ENCODE measurements around the gene ERFE. TPM values are rescaled to one million over a fixed set of nuclear protein-coding genes. Genes with fewer than 3 reads are reported as not detected.

The ERFE gene
- total RNA-seq, 1 donor from 2014 or later, result 86.8 TPM

- DNase-seq (ENCODE audit: low read depth), result no peak
- TF ChIP-seq CTCF (conservative IDR thresholded peaks at IDR 0.05; ENCODE audit: low read depth, low read length), result no peak
- no peak overlapping the region for H3K4me3 ChIP-seq (ENCODE audit: low read depth, low read length)
Observed at GRCh38 chr2:238142382-238143205, 16.2 kb upstream of the ERFE start.

GRCh38 chr2:238143239-238143951, 15.4 kb upstream of the ERFE start:
- no peak for DNase-seq (ENCODE audit: low read depth)
- no peak overlapping the region for H3K4me3 ChIP-seq (ENCODE audit: low read depth, low read length)
- TF ChIP-seq CTCF (conservative IDR thresholded peaks at IDR 0.05; ENCODE audit: low read depth, low read length), result no peak

- H3K4me3 ChIP-seq (ENCODE audit: low read depth, low read length), result no peak overlapping the region
- DNase-seq (ENCODE audit: low read depth), result no peak
- TF ChIP-seq CTCF (conservative IDR thresholded peaks at IDR 0.05; ENCODE audit: low read depth, low read length), result no peak
Observed at GRCh38 chr2:238144262-238144661, 14.5 kb upstream of the ERFE start.

GRCh38 chr2:238145046-238145445, 13.7 kb upstream of the ERFE start:
- no peak overlapping the region for H3K4me3 ChIP-seq (ENCODE audit: low read depth, low read length)
- no peak for TF ChIP-seq CTCF (conservative IDR thresholded peaks at IDR 0.05; ENCODE audit: low read depth, low read length)
- DNase-seq (ENCODE audit: low read depth), result no peak

GRCh38 chr2:238145851-238146250, 12.9 kb upstream of the ERFE start:
- TF ChIP-seq CTCF (conservative IDR thresholded peaks at IDR 0.05; ENCODE audit: low read depth, low read length), result no peak
- no peak for DNase-seq (ENCODE audit: low read depth)

DNA sequence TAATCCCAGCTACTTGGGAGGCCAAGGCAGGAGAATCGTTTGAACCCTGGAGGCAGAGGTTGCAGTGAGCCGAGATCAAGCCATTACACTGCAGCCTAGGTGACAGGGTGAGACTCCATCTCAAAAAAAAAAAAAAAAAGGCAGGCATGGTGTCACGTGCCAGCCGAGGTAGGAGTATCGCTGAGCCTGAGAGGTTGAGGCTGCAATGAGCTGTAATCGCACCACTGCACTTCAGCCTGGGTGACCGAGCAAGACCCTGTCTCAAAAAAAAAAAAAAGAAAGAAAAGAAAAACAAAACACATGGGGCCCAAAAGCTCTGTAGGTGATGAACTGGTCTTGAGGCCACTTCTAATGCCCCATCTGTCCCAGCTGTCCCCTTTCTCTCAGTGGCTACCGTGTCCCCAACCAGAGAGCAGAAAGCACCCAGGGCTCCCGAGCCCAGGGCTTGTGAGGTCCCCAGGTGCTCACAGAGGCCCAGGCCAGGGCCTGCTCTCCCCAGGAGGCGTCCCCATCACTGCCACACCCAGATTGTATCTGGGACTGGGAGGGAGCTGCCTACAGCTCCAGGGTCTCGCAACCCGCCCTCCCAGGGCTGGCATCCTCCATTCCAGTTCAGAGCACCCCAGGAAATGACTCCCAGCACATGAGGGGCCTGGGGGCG, 11.8 kb upstream of the ERFE start:
- H3K4me3 ChIP-seq (ENCODE audit: low read depth, low read length), result no peak overlapping the region
- DNase-seq (ENCODE audit: low read depth), result no peak
- TF ChIP-seq CTCF (conservative IDR thresholded peaks at IDR 0.05; ENCODE audit: low read depth, low read length), result no peak

More at GRCh38 chr2:238145851-238146250, 12.9 kb upstream of the ERFE start:
- no peak overlapping the region for H3K4me3 ChIP-seq (ENCODE audit: low read depth, low read length)
